DOHH2 (cell line): ENCODE results near the gene ZPR1.

ENCODE experiments used
- EZH2phosphoT487 ChIP-seq: fragments of 200-600 bp; sonication (generic); IDR thresholded peaks from 2 replicates; pipeline ENCODE4 v1.6.1; 2017; ENCODE audit warnings: borderline replicate concordance, mild to moderate bottlenecking, antibody characterized with exemption, low read length, moderate library complexity, mixed read lengths
- TF ChIP-seq, protein P1 (sequence below): fragments of 200-600 bp; sonication (generic); IDR thresholded peaks from one replicate; pipeline ENCODE4 v1.5.1; 2014; ENCODE audit warnings: antibody characterized with exemption, mild to moderate bottlenecking, low read depth, low read length; ENCODE audit not compliant: poor library complexity, severe bottlenecking

DNA sequence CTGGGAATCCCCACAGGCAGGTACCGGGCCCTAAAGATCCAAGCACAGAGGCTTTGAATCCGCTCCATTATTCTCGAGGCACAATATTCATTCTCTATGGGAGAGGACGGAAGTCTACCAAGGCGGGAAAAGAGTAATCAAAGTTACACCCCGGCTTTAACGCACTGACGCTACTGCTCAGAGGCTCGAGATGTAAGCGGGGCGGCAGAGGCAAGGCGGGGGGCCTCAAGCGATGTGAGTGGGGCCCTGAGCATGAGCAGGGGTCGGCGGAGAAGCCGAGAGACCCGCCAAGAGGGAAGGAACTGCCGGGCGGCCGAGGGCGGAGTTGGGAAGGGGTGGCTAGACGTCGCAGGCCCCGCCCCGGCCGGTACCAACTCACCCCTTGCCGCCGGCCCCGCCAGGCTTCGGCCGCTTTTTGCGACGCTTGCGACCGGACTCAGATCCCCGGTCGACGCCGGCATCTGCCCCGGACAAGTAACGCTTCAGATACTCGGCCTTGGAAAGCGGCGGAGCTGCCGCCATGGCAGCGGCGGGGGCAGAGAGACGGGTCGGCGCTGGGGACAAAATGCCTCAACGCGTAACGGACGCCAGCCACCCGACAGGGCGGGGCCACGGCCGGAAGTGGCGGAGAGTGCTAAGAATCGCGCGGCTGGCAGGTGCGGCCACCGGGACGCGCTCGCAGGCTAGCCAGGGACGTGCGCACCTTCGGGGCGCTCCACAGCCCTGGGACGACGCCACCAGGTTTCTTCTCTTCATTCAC, 15.2 kb downstream of the ZPR1 start, which contains the start of gene BUD13:
- TF ChIP-seq, protein P1, sequence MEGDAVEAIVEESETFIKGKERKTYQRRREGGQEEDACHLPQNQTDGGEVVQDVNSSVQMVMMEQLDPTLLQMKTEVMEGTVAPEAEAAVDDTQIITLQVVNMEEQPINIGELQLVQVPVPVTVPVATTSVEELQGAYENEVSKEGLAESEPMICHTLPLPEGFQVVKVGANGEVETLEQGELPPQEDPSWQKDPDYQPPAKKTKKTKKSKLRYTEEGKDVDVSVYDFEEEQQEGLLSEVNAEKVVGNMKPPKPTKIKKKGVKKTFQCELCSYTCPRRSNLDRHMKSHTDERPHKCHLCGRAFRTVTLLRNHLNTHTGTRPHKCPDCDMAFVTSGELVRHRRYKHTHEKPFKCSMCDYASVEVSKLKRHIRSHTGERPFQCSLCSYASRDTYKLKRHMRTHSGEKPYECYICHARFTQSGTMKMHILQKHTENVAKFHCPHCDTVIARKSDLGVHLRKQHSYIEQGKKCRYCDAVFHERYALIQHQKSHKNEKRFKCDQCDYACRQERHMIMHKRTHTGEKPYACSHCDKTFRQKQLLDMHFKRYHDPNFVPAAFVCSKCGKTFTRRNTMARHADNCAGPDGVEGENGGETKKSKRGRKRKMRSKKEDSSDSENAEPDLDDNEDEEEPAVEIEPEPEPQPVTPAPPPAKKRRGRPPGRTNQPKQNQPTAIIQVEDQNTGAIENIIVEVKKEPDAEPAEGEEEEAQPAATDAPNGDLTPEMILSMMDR: no peak
- TF ChIP-seq EZH2phosphoT487: no peak
